ENCODE data around the gene TIMM23B. TPM values are rescaled to one million over a fixed set of nuclear protein-coding genes. Genes with fewer than 3 reads are reported as not detected.

TIMM23B gene
- 31.6 TPM for total RNA-seq

GRCh38 chr10:49941447-49942338 lies at the start of gene TIMM23B, which contains the start of gene PARG:
Gene TIMM23B, plus strand, starts transcription at chr10:49942053. Its CDS starts 142 bp downstream, at chr10:49942195.
Gene PARG, minus strand, starts transcription at chr10:49942027. Its CDS starts 302 bp downstream, at chr10:49941725.

DNA sequence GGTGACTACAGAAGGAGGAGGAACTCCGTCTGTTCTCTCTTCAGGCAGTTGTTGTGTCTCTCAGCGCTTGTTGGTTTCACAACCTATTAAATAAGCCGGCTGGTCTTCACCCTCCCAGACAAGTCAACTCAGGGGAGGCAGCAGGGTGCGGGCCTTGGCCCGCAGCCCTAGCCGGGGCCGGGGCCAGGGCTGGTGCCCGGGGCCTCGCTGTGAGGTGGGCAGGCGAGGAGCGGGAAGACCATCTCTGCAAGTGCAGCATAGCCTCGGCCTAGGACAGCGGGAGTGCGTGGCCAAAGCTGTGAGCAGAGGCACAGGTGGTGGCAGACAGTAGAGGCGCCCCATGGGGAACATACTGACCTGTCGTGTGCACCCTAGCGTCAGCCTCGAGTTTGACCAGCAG lies 46.5 kb downstream of the TIMM23B start, which contains the start of gene AGAP6:
Gene AGAP6 (plus strand): TSS at position 31 of the 400 bp plus-strand sequence. CDS start 310 bp downstream, at position 341.

Small RNAs within 50 kb of the gene (small RNA-seq; reads per million reads assigned to genes)
- gene RNA5SP317 (ENCODE audit: low replicate concordance) (not detected), gene SNORA74C-2 (ENCODE audit: low replicate concordance) (not detected)

Other genes with a start within 250 kb of the TIMM23B start
- 7.5 TPM for gene OGDHL, start 179.7 kb upstream of the TIMM23B start, total RNA-seq
- 108 TPM for gene PARG, start within 50 bp of the TIMM23B start, total RNA-seq
- 11.0 TPM for gene AGAP6, start 46.4 kb downstream of the TIMM23B start, total RNA-seq
- 39.8 TPM for gene WASHC2A, start 125.9 kb downstream of the TIMM23B start, total RNA-seq